NCI-H446 (cell line): ENCODE data around the gene H2BW1.
"Not testable (repeated sequence)": the region's sequence is repeated elsewhere in the genome, so short reads cannot be mapped to it uniquely, and the experiment has no call there.

Experiments used
- DNase-seq, 2 experiments: peaks; one replicate each; lab custom pipeline; 2025; lab: John Stamatoyannopoulos, UW

The H2BW1 gene, protein sequence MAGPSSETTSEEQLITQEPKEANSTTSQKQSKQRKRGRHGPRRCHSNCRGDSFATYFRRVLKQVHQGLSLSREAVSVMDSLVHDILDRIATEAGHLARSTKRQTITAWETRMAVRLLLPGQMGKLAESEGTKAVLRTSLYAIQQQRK

DNA sequence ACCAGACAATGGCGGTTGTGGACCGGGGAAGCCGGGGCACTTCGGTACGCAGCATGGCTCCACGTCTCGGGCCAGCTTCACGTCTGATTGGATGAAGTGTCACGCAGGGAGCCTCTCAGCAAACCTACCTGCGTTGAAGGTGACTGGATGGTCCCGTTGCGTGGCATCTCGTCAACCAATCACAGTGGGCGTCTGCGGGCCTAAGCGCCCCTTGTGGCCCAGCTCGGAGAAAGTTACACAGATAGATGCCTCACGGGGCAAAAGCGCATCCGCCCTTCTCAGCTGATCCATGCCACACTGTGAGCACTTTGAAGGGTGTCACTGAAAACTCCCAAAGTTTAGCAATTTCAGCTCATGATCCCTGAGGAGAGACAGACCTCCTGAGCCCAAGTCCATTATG is at the start of gene H2BW1:
H2BW1 (minus strand) TSS at position 103 of the 400 bp plus-strand sequence. CDS start 132 bp downstream, outside the sequence.
- DNase-seq, result no peak

DNA sequence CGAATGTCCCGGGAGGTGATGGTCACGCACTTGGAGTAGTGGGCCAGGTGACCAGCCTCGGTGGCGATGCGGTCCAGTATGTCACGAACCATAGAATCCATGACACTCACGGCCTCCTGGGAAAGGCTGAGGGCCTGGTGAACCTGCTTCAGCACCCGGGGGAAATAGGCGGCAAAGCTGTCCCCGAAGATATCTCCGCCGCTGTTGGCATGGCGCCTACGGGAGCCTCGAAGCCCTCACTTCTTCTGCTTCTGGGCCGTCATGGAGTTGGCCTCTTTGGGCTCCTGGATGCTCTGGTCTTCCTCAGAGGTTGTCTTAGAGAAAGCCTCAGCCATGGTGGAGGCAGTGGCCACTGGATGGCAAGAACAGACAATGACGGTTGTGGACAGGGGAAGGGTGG is 49.1 kb upstream of the H2BW1 start:
- DNase-seq, result not testable (repeated sequence)

DNA sequence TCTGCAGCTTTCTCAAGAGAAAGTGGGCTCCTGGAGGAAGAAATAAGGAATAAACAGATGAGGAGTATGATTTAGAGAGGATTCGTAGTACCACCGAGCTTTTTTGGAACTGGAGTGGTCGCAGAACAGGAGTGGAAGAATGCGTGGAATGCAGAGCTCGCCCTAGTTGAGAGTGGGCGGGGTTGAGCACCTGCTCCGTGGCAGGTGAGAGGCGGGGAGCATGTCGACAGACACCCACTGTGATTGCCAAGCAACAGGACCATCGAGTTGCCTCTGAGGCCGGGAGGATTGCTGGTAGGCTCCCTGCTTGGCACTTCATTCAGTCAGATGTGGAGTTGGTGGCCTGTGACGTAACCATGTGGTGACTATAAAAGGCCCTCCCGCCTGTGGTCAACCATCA is 41.4 kb upstream of the H2BW1 start:
- DNase-seq, result not testable (repeated sequence)

DNA sequence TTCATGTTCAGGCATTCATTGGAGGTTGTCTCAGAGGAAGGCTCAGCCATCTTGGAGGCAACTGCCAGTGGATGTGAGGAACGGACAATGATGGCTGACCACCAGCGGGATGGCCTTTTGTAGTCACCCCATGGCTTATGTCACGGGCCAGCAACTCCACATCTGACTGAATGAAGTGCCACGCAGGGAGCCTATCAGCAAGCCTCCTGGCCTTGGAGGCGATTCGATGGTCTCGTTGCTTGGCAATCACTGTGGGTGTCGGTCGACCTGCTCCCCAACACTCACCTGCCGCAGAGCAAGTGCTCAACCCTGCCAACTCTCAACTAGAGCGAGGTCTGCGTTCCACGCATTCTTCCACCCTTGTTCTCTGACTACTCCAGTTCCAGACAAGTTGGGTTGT is 33.7 kb upstream of the H2BW1 start:
- DNase-seq, result no peak

DNA sequence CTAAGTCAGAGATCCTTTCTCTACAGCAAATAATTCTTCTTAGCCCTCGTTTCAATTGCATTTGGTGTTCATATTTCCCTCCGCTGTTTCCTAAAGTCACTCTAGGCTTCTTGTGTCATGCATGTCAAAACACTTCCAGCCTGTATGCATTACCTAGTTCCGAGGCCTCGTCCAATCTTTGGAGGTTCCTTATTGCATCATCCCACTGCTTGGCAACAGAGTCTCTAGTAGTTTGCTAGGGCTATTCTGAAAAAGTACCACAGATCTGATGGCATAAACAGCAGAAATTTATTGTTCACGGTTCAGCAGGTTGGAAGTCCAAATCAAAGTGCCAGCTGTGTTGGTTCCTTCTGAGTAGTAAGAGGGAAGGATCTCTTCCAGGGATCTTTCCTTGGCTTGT is 32.1 kb upstream of the H2BW1 start:
- no peak for DNase-seq

DNA sequence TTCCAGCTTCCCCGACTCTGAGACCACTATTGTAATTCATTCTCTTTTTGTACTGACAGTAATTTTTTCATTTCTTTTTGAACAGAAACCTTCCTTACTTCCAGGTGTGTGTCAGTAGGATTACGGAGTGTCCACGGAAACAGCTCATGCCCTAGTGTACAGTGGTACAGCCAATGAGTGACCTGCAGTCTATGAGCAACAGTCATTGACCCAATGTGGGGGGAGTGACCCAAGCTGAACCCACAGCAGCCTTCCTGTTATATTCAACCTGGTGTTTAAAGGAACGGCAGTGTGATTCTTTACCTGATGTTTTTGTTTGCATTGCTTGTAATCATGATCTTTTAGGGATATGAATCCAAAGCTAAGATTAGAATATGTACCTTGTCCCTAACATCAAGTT is 27.5 kb upstream of the H2BW1 start:
- DNase-seq, result no peak

DNA sequence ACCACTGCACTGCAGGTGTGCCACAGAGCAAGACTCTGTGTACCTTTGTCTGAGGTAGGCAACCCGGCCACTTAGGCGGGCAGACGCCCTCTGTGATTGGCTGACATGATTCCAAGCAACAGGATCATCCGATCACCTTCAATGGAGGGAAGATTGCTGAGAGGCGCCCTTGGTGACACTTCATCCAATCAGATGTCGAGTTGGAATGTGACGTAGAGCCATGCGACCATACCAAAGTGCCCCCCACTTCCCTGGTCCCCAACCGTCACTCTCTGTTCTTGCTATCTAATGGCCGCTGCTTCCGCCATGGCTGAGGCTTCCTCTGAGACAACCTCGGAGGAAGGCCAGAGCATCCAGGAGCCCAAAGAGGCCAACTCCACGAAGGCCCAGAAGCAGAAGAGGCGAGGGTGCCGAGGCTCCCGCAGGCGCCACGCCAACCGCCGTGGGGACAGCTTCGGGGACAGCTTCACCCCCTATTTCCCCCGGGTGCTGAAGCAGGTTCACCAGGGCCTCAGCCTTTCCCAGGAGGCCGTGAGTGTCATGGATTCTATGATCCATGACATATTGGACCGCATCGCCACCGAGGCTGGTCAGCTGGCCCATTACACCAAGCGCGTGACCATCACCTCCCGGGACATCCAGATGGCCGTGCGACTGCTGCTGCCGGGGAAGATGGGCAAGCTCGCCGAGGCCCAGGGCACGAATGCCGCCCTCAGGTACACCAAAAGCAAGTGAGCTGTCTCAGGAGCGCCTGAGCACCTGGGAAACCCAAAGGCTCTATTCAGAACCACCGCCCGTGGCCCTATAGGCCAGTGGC is 26.4 kb upstream of the H2BW1 start, which contains the start of gene H2BW2:
H2BW2 (plus strand) TSS at position 268 of the 817 bp plus-strand sequence; CDS start at position 307, 39 bp downstream.
- DNase-seq, result no peak

DNA sequence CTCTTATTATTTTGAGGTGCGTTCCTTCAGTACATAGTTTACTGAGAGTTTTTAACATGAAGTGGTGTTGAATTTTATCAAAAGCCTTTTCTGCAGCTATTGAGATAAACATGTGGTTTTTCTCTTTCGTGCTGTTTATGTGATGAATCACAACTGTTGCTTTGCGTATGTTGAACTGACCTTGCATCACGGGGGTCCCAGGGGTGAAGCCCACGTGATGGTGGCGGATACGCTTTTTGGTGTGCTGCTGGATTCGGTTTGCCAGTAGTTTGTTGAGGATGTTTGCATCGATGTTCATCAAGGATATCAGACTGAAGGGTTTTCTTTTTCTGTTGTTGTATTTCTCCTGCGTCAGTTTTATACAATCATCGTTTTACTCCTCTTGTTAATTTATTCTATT is 4.6 kb upstream of the H2BW1 start:
- no peak for DNase-seq

DNA sequence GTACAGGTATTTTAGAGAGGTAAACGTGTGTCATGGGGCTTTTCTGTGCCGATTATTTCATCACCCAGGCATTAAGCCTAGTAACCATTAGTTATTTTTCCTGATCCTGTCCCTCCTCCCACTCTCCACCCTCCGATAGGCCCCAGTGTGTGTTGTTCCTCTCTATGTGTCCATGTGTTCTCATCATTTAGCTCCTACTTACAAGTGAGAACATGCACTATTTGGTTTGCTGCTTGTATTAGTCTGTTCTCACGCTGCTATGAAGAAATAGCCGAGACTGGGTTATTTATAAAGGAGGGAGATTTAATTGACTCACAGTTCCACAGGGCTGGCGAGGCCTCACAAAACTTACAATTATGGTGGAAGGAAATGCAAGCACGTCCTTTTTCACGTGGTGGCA is 2.1 kb upstream of the H2BW1 start:
- not testable (repeated sequence) for DNase-seq

DNA sequence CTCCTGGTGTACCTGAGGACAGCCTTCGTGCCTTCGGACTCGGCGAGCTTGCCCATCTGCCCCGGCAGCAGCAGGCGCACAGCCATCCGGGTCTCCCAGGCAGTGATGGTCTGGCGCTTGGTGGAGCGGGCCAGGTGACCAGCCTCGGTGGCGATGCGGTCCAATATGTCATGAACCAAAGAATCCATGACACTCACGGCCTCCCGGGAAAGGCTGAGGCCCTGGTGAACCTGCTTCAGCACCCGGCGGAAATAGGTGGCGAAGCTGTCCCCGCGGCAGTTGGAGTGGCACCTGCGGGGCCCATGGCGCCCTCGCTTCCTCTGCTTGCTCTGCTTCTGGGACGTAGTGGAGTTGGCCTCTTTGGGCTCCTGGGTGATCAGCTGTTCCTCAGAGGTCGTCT is 350 bp downstream of the H2BW1 start:
- no peak for DNase-seq

DNA sequence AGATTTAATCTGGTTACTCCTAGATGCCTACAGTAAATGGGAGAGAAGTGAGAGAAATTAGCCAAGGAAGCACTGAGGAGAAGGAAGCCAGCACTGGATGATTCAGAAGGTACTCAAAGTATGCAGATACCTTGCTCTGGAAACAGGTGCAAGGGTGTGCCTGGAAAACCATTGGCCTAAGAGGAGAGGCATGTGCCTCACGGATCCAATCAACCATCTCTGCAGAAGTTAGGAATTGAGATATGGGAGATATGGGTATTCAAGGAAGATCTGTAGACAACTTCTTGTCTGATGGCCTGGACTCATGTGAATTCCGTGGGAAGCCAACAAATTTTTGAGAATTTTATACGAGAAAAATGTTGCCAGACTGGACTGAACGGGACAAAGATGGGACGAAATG is 4.7 kb downstream of the H2BW1 start:
- DNase-seq, result no peak

DNA sequence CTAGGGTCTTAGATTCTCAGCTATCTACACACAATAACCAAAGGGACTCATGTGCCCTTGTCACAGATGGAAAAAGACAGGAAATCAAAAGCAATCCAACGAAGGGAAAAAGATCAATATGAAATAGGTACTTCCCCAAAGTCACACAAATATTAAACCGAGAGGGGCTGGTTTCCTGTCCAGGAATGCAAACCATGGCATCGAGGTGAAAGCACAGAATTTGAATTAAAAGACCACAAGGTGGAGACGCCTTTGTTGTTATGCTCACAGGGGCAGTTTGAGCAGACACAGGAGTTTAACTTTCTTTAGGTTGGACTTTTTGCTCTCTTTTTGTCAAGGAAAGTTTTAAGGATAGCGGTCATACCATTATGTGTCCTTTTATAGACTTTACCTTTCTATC is 14.3 kb downstream of the H2BW1 start:
- DNase-seq, result no peak

DNA sequence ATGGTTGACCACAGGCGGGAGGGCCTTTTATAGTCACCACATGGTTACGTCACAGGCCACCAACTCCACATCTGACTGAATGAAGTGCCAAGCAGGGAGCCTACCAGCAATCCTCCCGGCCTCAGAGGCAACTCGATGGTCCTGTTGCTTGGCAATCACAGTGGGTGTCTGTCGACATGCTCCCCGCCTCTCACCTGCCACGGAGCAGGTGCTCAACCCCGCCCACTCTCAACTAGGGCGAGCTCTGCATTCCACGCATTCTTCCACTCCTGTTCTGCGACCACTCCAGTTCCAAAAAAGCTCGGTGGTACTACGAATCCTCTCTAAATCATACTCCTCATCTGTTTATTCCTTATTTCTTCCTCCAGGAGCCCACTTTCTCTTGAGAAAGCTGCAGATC is 30.0 kb downstream of the H2BW1 start:
- not testable (repeated sequence) for DNase-seq

DNA sequence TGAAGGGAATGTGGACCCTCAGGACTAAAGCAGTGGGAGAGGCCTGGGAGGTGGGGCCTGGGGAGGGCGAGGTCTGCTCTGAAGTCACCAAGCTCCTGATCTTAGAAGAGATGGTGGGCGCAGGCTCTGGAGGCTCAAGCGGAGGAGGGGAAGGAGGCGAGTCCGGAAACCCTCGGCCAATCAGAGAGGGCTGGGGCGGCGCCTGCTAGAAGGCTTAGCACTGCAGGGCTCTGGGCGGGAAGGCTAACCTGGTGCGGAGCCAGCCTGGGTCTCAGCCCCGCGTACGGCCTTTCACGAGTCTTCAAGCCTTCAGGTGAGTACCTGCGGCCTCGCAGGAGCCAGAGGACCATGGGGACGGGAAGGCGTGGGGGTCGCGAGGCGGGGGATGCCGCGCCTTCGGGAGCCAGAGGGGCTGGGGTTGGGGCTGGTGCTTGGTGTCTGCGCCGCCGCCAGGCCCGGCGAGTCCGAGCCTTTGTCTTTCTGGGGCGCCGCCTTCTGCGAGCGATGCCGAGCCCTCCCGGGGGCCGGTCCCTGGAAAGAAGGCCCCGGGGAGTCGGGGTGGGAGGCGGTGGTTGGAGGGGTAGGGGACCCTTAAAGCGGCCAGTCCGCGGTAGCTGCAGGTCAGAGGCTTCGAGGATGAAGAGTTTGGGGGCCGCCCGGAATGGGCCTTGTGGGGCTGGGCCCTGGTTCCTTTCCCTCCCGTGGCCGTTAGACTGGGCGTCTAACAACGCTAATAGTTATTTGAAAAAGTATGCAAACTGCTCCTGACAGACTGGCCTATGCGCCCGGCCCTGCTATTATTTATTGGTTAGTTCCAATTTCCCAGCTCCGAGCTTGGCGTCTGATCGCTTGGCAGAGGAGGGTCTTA is 50.9 kb downstream of the H2BW1 start, which contains the start of gene TMSB15B:
TMSB15B (plus strand) TSS at position 217 of the 868 bp plus-strand sequence.
- not testable (repeated sequence) for DNase-seq
